Chondrocyte (in vitro differentiated cells): ENCODE measurements around the gene ABHD15. TPM values are rescaled to one million over a fixed set of nuclear protein-coding genes. Genes with fewer than 3 reads are reported as not detected.

ENCODE experiments used
- DNase-seq: peaks from one replicate; pipeline ENCODE4 v3.0.0; 2021; ENCODE audit warnings: mixed read lengths, low spot score
- H3K27ac Mint-ChIP-seq: one replicate; pipeline ENCODE4 v1.8.0; 2021; ENCODE audit warnings: mild to moderate bottlenecking, moderate library complexity, mixed read lengths; ENCODE audit not compliant: unreplicated experiment
- H3K27me3 Mint-ChIP-seq: 2 replicates; pipeline ENCODE4 v1.8.0; 2021; ENCODE audit warnings: low read depth, mixed read lengths
- H3K36me3 Mint-ChIP-seq: 2 replicates; pipeline ENCODE4 v1.8.0; 2021; ENCODE audit warnings: low read depth, mixed read lengths
- H3K4me1 Mint-ChIP-seq: 2 replicates; pipeline ENCODE4 v1.8.0; 2021; ENCODE audit warnings: low read depth, mild to moderate bottlenecking, mixed read lengths
- H3K4me3 Mint-ChIP-seq: one replicate; pipeline ENCODE4 v1.8.0; 2021; ENCODE audit warnings: mild to moderate bottlenecking, moderate library complexity, mixed read lengths; ENCODE audit not compliant: unreplicated experiment
- H3K9me3 Mint-ChIP-seq: 2 replicates; pipeline ENCODE4 v1.8.0; 2021; ENCODE audit warnings: low read depth, mixed read lengths
- total RNA-seq: library from RNA; stranded (reverse); gene quantifications from 3 replicates; pipeline ENCODE4 v1.2.1, GENCODE V29; 2021
- TF ChIP-seq, protein P1 (sequence below): fragments of 200-600 bp; sonication (generic); IDR thresholded peaks from 2 replicates; pipeline ENCODE4 v1.5.0; 2021; ENCODE audit warnings: antibody characterized with exemption, mild to moderate bottlenecking, moderate library complexity

The ABHD15 gene
- total RNA-seq, 1 donor from 2014 or later = 11.7 TPM

- H3K4me3 Mint-ChIP-seq = no peak overlapping the region
- no peak overlapping the region for H3K27ac Mint-ChIP-seq
- peaks cover 6% of the 10 kb centered on the region for H3K4me1 Mint-ChIP-seq
- H3K9me3 Mint-ChIP-seq = no peaks in the 10 kb centered on the region
- H3K36me3 Mint-ChIP-seq = peaks cover 18% of the 10 kb centered on the region
- DNase-seq = no peak
- TF ChIP-seq, protein P1, sequence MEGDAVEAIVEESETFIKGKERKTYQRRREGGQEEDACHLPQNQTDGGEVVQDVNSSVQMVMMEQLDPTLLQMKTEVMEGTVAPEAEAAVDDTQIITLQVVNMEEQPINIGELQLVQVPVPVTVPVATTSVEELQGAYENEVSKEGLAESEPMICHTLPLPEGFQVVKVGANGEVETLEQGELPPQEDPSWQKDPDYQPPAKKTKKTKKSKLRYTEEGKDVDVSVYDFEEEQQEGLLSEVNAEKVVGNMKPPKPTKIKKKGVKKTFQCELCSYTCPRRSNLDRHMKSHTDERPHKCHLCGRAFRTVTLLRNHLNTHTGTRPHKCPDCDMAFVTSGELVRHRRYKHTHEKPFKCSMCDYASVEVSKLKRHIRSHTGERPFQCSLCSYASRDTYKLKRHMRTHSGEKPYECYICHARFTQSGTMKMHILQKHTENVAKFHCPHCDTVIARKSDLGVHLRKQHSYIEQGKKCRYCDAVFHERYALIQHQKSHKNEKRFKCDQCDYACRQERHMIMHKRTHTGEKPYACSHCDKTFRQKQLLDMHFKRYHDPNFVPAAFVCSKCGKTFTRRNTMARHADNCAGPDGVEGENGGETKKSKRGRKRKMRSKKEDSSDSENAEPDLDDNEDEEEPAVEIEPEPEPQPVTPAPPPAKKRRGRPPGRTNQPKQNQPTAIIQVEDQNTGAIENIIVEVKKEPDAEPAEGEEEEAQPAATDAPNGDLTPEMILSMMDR = no peak
- H3K27me3 Mint-ChIP-seq = no peaks in the 10 kb centered on the region
These were observed 12.0 kb upstream of the ABHD15 start for GRCh38 chr17:29578626-29579485.

- H3K4me3 Mint-ChIP-seq = no peak overlapping the region
- no peak for DNase-seq
- TF ChIP-seq, protein P1 = no peak
- H3K36me3 Mint-ChIP-seq = peaks cover 18% of the 10 kb centered on the region
- peaks cover 10% of the 10 kb centered on the region for H3K4me1 Mint-ChIP-seq
- H3K27me3 Mint-ChIP-seq = no peaks in the 10 kb centered on the region
- no peak overlapping the region for H3K27ac Mint-ChIP-seq
- no peaks in the 10 kb centered on the region for H3K9me3 Mint-ChIP-seq
These were observed 10.8 kb upstream of the ABHD15 start for GRCh38 chr17:29577385-29578211.

DNA sequence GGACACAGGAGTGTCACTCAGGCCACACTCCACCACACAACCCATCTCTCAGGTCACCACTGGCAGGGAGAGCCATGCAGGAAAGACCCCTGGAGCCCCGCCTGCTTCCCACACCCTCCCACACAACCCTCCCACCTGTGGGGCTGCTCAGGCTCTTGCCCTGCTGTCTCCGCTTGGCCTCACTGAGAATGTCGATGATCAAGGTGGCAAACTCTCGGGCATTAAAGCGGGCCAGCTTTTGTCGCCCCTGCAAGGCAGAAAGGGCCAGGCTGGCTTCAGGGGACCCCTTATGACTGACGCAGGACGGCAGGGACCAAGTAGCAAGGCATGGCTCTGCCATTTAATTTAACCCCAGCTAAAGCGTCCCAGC lies 10.1 kb upstream of the ABHD15 start:
- TF ChIP-seq, protein P1 = no peak
- Mint-ChIP-seq H3K4me1 (peaks cover 10% of the 10 kb centered on the region), H3K27me3 (no peaks in the 10 kb centered on the region), H3K4me3 (no peak overlapping the region), H3K27ac (no peak overlapping the region), H3K36me3 (peaks cover 16% of the 10 kb centered on the region), H3K9me3 (no peaks in the 10 kb centered on the region)
- no peak for DNase-seq

DNA sequence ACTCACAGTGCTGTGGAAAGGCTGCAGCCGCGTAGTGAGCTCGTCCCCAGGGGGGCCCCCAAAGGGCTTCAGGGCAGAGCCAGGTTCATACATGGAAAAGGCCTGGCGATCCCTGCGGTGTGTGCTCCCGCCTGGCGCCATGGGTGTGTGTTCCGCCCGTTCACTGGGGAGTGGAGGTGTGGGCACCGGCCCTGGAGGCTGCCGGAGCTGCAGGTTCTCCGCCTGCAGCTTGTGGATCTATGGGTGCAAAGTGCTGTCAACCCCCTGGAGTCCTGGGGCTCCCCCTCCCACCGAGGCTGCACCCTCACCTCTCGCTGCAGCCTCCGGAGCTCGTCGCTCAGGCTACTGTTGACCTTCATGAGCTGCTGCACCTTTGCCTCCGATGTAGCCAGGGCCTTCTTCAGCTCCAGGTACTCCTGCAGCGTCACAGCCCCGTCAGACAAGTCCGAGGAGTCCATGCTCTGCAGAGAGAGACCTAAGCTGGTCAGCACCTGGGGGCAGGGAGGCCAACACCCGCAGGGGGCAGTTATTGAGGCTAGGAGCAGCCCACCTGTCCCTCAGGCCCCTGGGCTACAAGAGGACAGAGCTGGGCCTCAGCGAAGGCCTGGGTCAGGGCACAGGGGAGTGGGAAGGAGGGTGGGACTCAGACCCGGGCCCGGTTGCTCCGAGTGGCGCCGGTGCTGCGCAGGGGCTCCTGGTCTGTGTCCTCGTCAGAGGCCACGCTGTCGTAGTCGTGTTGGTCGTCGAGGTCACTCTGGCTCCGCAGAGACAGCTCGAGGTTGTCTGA lies 9.6 kb upstream of the ABHD15 start:
- Mint-ChIP-seq H3K9me3 (no peaks in the 10 kb centered on the region), H3K4me1 (peaks cover 10% of the 10 kb centered on the region), H3K27ac (no peak overlapping the region), H3K36me3 (peaks cover 16% of the 10 kb centered on the region), H3K27me3 (no peaks in the 10 kb centered on the region), H3K4me3 (no peak overlapping the region)
- DNase-seq = no peak
- TF ChIP-seq, protein P1 = no peak
